KOPT-K1 (cell line): ENCODE data around the gene TRNAU1AP.
"Not testable (repeated sequence)": the region's sequence is repeated elsewhere in the genome, so short reads cannot be mapped to it uniquely, and the experiment has no call there.

Source experiments
- H3K27ac ChIP-seq: fragments of 200-600 bp; sonication (generic); 2 replicates; pipeline ENCODE4 v1.5.1; 2016; ENCODE audit warnings: antibody characterized with exemption, mild to moderate bottlenecking, low read depth, low read length; ENCODE audit not compliant: poor library complexity, severe bottlenecking
- H3K36me3 ChIP-seq: fragments of 200-600 bp; sonication (generic); 2 replicates; pipeline ENCODE4 v1.5.1; 2017; ENCODE audit warnings: antibody characterized with exemption, mild to moderate bottlenecking, low read length, moderate library complexity; ENCODE audit not compliant: insufficient read depth
- H3K9me3 ChIP-seq: fragments of 200-600 bp; sonication (generic); 2 replicates; pipeline ENCODE4 v1.5.1; 2017; ENCODE audit warnings: antibody characterized with exemption, low read length, mild to moderate bottlenecking; ENCODE audit not compliant: insufficient read depth, poor library complexity, severe bottlenecking

The TRNAU1AP gene

DNA sequence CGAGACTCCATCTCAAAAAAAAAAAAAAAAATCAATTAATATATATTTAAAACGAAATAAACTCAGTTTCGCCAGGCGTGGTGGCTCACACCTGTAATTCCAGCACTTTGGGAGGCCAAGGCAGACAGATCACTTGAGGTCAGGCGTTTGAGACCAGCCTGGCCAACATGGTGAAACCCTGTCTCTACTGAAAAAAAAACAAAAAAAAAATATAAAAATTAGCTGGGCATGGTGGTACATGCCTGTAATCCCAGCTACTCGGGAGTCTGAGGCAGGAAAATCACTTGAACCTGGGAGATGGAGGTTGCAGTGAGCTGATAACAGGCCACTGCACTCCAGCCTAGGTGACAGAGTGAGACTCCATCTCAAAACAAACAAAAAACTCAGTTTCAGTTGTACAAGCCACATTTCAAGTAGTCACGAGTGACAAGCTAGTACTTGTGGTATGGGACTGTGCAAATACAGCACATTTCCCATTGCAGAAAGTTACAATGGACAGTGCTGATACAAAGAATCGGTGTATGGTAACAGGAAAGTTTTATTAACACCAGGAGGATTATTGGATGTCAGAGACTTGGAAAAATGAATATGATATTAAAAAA is 11.4 kb upstream of the TRNAU1AP start:
- H3K27ac ChIP-seq, H3K9me3 ChIP-seq: not testable (repeated sequence)
- peaks cover 36% of the 10 kb centered on the region for H3K36me3 ChIP-seq

DNA sequence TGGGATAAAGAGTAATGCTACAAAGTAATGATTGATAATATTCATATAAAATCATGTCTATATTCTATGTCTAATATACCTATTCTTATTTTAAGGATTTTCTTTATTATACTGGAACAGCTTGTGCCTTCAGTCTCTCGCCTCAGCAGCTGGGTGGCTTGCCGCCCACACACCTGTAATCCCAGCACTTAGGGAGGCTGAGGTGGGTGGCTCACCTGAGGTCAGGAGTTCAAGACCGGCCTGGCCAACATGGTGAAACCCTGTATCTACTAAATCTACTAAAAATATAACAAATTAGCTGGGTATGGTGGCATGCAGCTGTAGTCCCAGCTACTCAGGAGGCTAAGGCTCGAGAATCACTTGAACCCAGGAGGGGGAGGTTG is 7.6 kb upstream of the TRNAU1AP start:
- Histone ChIP-seq H3K27ac (no peak overlapping the region), H3K36me3 (0 out of 2 replicates have a peak, but pooled peaks cover 3% of the 10 kb centered on the region), H3K9me3 (no peaks in the 10 kb centered on the region)

GRCh38 chr1:28548318-28548717 is 4.6 kb upstream of the TRNAU1AP start:
- no peaks in the 10 kb centered on the region for H3K36me3 ChIP-seq
- H3K9me3 ChIP-seq, result no peaks in the 10 kb centered on the region
- H3K27ac ChIP-seq, result no peak overlapping the region

DNA sequence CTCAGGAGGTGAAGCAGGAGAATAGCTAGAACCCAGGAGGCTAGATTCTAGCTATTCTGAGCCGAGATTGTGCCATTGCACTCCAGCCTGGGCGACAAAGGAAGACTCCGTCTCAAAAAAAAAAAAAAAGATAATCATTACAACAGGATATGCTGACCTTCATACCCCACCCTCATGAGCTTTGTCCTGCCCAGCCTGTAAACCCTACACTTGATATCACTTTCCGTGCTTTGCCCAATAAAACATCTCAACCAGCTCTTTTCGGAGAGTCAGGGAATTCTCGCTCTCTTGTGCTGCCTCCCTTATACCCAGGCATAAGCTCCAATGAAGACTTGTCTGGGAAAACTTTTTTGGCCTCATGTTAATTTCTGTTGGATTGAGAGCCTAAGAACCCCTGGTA is 1.5 kb upstream of the TRNAU1AP start:
- Histone ChIP-seq H3K36me3 (peaks cover 16% of the 10 kb centered on the region), H3K9me3 (no peaks in the 10 kb centered on the region), H3K27ac (no peak overlapping the region)

DNA sequence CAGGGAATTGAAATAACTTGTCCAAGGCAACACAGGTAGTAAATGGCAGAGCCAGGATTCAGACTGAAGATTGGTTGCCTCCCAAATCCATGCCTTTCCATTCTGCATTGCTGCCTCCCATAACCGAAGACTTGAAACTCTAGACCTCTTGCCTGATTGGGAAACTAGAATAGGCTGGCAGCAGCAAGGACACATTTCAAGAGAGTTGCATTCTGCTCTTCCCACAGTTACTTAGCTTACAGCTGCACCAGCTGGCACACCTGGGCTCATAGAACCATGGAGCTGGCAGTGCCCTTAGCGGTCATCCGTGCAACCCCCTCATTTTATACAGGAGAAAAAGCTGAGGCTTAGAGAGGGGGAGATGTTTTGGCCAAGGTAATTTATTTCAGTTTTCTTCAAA is 8.0 kb downstream of the TRNAU1AP start:
- Histone ChIP-seq H3K27ac (no peak overlapping the region), H3K9me3 (no peaks in the 10 kb centered on the region), H3K36me3 (peaks cover 80% of the 10 kb centered on the region)

- no peak overlapping the region for H3K27ac ChIP-seq
- H3K36me3 ChIP-seq, result peaks cover 91% of the 10 kb centered on the region
- H3K9me3 ChIP-seq, result no peaks in the 10 kb centered on the region
These were observed 11.4 kb downstream of the TRNAU1AP start for GRCh38 chr1:28564310-28564709.

DNA sequence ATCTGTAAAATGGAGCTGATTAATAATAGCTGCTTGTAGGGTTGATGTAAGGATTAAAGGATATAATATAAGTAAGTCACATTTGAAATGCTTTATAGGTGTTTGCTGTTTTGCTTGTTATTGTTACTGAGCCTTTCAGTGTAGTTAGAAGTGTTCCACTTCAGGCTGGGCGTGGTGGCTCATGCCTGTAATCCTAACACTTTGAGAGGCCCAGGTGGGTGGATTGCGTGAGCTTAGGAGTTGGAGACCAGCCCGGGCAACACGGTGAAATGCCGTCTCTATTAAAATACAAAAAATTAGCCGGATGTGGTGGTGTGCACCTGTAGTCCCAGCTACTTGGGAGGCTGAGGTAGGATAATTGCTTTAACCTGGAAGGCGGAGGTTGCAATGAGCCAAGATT is 12.2 kb downstream of the TRNAU1AP start:
- no peak overlapping the region for H3K27ac ChIP-seq
- H3K9me3 ChIP-seq, result no peaks in the 10 kb centered on the region
- H3K36me3 ChIP-seq, result peaks cover 87% of the 10 kb centered on the region

GRCh38 chr1:28565726-28566125 is 12.8 kb downstream of the TRNAU1AP start:
- no peak overlapping the region for H3K27ac ChIP-seq
- H3K36me3 ChIP-seq, result peaks cover 87% of the 10 kb centered on the region
- no peaks in the 10 kb centered on the region for H3K9me3 ChIP-seq

DNA sequence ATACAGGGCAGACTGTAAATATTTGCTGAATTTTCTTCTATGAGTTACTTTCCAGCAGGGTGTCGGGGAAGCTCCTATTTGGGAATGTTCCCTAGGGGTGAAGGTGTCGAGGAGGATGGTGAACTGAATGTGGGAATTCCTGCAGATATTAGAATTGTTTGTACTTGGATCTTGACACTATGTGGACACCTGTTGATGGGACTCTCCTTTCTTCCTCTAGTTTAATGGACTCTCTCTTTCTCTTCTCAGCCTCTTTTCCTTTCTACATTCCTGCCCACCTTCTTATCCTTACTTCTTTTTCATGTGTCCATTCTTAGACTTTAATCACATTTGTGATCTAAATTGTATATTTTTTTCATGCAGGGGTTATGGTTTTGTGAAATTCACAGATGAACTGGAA is 14.0 kb downstream of the TRNAU1AP start:
- Histone ChIP-seq H3K27ac (no peak overlapping the region), H3K9me3 (no peaks in the 10 kb centered on the region), H3K36me3 (peaks cover 87% of the 10 kb centered on the region)

DNA sequence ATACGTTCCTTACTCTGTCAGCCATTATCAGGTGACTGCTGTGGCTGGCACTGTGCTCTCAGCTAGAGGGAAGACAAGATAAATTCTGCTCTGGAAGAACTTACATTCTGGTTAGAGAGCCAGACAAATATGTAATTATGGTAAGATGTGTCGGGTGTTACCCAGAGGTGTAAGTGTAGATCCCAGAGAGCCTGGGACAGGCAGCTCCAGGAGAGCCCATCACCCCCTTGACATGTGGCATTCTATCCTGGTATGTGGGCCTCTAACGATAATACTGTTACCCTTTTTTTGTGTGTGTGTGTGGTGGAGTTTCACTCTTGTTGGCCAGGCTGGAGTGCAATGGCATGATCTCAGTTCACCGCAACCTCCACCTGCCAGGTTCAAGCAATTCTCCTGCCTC is 19.0 kb downstream of the TRNAU1AP start:
- Histone ChIP-seq H3K27ac (no peak overlapping the region), H3K36me3 (peaks cover 84% of the 10 kb centered on the region), H3K9me3 (no peaks in the 10 kb centered on the region)

DNA sequence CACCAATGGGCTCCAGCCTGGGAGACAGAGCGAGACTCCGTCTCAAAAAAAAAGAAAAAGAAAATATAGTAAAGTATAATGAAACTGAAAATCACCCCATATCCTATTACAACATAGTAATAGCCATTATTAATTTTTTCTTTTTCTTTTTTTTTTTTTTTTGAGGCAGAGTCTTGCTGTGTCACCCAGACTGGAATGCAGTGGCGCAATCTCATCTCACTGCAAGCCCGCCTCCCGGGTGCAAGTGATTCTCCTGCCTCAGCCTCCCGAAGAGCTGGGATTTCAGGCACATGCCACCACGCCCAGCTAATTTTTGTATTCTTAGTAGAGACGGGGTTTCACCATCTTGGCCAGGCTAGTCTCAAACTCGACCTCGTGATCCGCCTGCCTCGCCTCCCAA is 20.0 kb downstream of the TRNAU1AP start:
- H3K36me3 ChIP-seq, result peaks cover 84% of the 10 kb centered on the region
- H3K9me3 ChIP-seq, H3K27ac ChIP-seq: not testable (repeated sequence)

- H3K27ac ChIP-seq, result no peak overlapping the region
- H3K9me3 ChIP-seq, result no peaks in the 10 kb centered on the region
- H3K36me3 ChIP-seq, result peaks cover 84% of the 10 kb centered on the region
These were observed 20.7 kb downstream of the TRNAU1AP start for GRCh38 chr1:28573564-28573963.

GRCh38 chr1:28577052-28577678 is 24.3 kb downstream of the TRNAU1AP start:
- Histone ChIP-seq H3K36me3 (peaks cover 78% of the 10 kb centered on the region), H3K27ac (no peak overlapping the region), H3K9me3 (no peaks in the 10 kb centered on the region)

DNA sequence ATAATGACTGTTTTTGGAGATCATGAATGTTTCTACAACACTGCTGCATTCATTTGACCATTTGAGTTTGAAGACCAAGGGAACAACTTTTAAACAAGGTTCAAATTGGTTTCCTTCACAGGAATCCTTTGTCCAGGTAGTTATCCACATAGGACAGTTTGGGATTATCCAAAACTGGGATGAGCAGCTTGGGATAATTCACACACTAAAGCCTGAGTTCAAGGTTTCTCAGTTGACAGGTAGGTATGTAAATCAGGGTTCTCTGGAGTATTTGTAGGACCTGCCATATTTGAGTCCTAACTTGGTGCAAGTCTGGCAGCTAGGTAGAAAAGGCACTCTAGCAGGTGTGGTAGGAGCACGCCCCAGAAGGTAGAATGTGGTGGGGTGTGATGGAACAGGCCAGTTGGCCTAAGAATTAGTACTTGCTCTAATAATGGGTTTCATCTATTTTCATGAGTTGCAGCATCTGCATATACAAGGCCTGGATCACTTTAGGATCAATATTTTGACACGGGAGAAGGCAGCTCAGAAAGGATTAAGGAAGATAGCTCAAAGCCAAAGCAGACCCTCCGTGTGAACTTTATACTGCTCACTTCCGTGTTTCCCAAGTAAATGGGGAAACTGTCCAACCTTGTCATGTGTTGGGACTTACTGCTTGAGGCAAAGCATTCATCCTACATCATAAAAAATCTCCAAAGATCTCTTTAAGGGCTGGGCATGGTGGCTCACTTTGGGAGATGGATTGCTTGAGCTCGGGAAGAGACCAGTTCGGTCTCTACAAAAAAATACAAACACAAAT is 25.1 kb downstream of the TRNAU1AP start:
- peaks cover 70% of the 10 kb centered on the region for H3K36me3 ChIP-seq
- no peaks in the 10 kb centered on the region for H3K9me3 ChIP-seq
- no peak overlapping the region for H3K27ac ChIP-seq

DNA sequence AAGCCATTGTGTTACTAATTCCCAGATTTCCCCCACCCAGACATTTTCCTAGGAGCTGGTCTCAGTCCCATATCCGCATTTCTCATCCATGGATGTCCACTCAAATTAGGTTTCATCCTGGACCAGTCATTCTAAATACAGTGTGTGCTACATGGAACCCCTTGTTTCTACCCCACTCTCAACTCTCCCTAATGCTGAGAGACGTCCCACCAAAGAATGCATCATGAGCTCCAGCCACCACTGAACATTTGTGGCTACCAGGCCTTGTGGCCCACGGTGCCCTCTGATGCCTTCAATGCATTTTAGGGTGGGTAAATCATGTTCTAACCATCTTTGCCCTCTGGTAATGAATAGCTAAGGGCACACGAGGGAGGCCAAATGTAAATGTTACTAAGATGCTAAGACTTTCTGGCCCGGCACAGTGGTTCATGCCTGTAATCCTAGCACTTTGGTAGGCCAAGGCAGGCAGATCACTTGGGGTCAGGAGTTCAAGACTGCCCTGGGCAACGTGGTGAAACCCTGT is 25.9 kb downstream of the TRNAU1AP start:
- Histone ChIP-seq H3K27ac (no peak overlapping the region), H3K9me3 (no peaks in the 10 kb centered on the region), H3K36me3 (peaks cover 62% of the 10 kb centered on the region)
